ENCODE data around the gene GNAS.

Gene GNAS

GRCh38 chr20:58930496-58930895 lies 78.0 kb downstream of the GNAS start:
- in situ Hi-C loops (cut with HindIII; ENCODE audit: low pct_ligation_motif_present, low sequenced_read_pairs): no loop called here
- no peak for DNase-seq
- no peak overlapping the region for H3K27ac ChIP-seq
- no peaks in the 10 kb centered on the region for H3K27me3 ChIP-seq (replicated peaks)
- no peak for TF ChIP-seq CTCF (IDR thresholded peaks at IDR 0.05; ENCODE audit: low read depth, low read length, missing control alignments)
- no peaks in the 10 kb centered on the region for H3K36me3 ChIP-seq (replicated peaks)
- H3K4me3 ChIP-seq (ENCODE audit: low read depth, low read length): no peak overlapping the region

- Histone ChIP-seq H3K36me3 (replicated peaks) (no peaks in the 10 kb centered on the region), H3K4me3 (ENCODE audit: low read depth, low read length) (no peak overlapping the region), H3K27ac (no peak overlapping the region), H3K27me3 (replicated peaks) (no peaks in the 10 kb centered on the region)
- no peak for TF ChIP-seq CTCF (IDR thresholded peaks at IDR 0.05; ENCODE audit: low read depth, low read length, missing control alignments)
- in situ Hi-C loops (cut with HindIII; ENCODE audit: low pct_ligation_motif_present, low sequenced_read_pairs): no loop called here
- DNase-seq: no peak
Observed at GRCh38 chr20:58932170-58932569, 79.7 kb downstream of the GNAS start.

- H3K4me3 ChIP-seq (ENCODE audit: low read depth, low read length): no peak overlapping the region
- TF ChIP-seq CTCF (IDR thresholded peaks at IDR 0.05; ENCODE audit: low read depth, low read length, missing control alignments): no peak
Observed at GRCh38 chr20:58938078-58938477, 85.6 kb downstream of the GNAS start.

GRCh38 chr20:58938541-58938940 lies 86.0 kb downstream of the GNAS start:
- Histone ChIP-seq H3K27me3 (replicated peaks) (peaks cover 3% of the 10 kb centered on the region), H3K27ac (no peak overlapping the region), H3K36me3 (replicated peaks) (no peaks in the 10 kb centered on the region), H3K4me3 (ENCODE audit: low read depth, low read length) (no peak overlapping the region)
- DNase-seq: no peak
- TF ChIP-seq CTCF (IDR thresholded peaks at IDR 0.05; ENCODE audit: low read depth, low read length, missing control alignments): no peak
- in situ Hi-C loops (cut with HindIII; ENCODE audit: low pct_ligation_motif_present, low sequenced_read_pairs): no loop called here

More at GRCh38 chr20:58938078-58938477, 85.6 kb downstream of the GNAS start:
- Histone ChIP-seq H3K27me3 (replicated peaks) (peaks cover 3% of the 10 kb centered on the region), H3K27ac (no peak overlapping the region), H3K36me3 (replicated peaks) (no peaks in the 10 kb centered on the region)
- in situ Hi-C loops (cut with HindIII; ENCODE audit: low pct_ligation_motif_present, low sequenced_read_pairs): no loop called here
- no peak for DNase-seq

- no peak for TF ChIP-seq CTCF (IDR thresholded peaks at IDR 0.05; ENCODE audit: low read depth, low read length, missing control alignments)
- Histone ChIP-seq H3K27ac (no peak overlapping the region), H3K36me3 (replicated peaks) (no peaks in the 10 kb centered on the region), H3K4me3 (ENCODE audit: low read depth, low read length) (no peak overlapping the region), H3K27me3 (replicated peaks) (peaks cover 3% of the 10 kb centered on the region)
- no peak for DNase-seq
- in situ Hi-C loops (cut with HindIII; ENCODE audit: low pct_ligation_motif_present, low sequenced_read_pairs): no loop called here
Observed at GRCh38 chr20:58941471-58941870, 89.0 kb downstream of the GNAS start.

- Histone ChIP-seq H3K4me3 (ENCODE audit: low read depth, low read length) (no peak overlapping the region), H3K27me3 (replicated peaks) (peaks cover 3% of the 10 kb centered on the region), H3K27ac (no peak overlapping the region), H3K36me3 (replicated peaks) (no peaks in the 10 kb centered on the region)
- DNase-seq: no peak
- in situ Hi-C loops (cut with HindIII; ENCODE audit: low pct_ligation_motif_present, low sequenced_read_pairs): no loop called here
- TF ChIP-seq CTCF (IDR thresholded peaks at IDR 0.05; ENCODE audit: low read depth, low read length, missing control alignments): no peak
Observed at GRCh38 chr20:58942549-58942948, 90.0 kb downstream of the GNAS start.

Data from brain microvascular endothelial cell (primary cell).